Gastroesophageal sphincter (tissue), 3 donors: ENCODE results near the gene KRTAP22-1.

Experiments used
- POLR2A ChIP-seq, 2 donors: fragments of 450-650 bp; IDR thresholded peaks; one replicate each; pipeline ENCODE4 v1.6.1; 2017; ENCODE audit warnings: antibody characterized with exemption in 2 of 2, mild to moderate bottlenecking in 2 of 2, moderate library complexity in 1 of 2
- POLR2AphosphoS5 ChIP-seq: sonication (generic); formaldehyde crosslinking; IDR thresholded peaks from one replicate; pipeline ENCODE4 v1.6.1; 2017; ENCODE audit warnings: antibody characterized with exemption
- TF ChIP-seq, protein P1 (sequence below), 4 experiments: fragments of 200-600 bp in 2 of 4; fragments of 450-650 bp in 2 of 4; sonication (generic) in 1 of 4; IDR thresholded peaks; one replicate each; pipeline ENCODE4 v1.5.1; 2017 to 2019; ENCODE audit warnings: antibody characterized with exemption in 4 of 4, mild to moderate bottlenecking in 2 of 4, moderate library complexity in 2 of 4

- no peak for TF ChIP-seq POLR2AphosphoS5
- TF ChIP-seq POLR2A (IDR thresholded peaks at IDR 0.05) = no peak
- TF ChIP-seq, protein P1, sequence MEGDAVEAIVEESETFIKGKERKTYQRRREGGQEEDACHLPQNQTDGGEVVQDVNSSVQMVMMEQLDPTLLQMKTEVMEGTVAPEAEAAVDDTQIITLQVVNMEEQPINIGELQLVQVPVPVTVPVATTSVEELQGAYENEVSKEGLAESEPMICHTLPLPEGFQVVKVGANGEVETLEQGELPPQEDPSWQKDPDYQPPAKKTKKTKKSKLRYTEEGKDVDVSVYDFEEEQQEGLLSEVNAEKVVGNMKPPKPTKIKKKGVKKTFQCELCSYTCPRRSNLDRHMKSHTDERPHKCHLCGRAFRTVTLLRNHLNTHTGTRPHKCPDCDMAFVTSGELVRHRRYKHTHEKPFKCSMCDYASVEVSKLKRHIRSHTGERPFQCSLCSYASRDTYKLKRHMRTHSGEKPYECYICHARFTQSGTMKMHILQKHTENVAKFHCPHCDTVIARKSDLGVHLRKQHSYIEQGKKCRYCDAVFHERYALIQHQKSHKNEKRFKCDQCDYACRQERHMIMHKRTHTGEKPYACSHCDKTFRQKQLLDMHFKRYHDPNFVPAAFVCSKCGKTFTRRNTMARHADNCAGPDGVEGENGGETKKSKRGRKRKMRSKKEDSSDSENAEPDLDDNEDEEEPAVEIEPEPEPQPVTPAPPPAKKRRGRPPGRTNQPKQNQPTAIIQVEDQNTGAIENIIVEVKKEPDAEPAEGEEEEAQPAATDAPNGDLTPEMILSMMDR (IDR thresholded peaks at IDR 0.05) = no peak
Measured at GRCh38 chr21:30646904-30647414, 46.1 kb downstream of the KRTAP22-1 start.
